Mesenchymal stem cell (in vitro differentiated cells and primary cell): ENCODE results near the gene NKAIN2.
A peak's percentile ranks its signal among the peaks of the same experiment; 100 is the strongest.

Source experiments
- DNase-seq: peaks from one replicate; pipeline ENCODE4 v3.0.0-alpha.2; 2013
- H2AFZ ChIP-seq: one replicate; pipeline ENCODE4 v1.6.1; 2013; ENCODE audit warnings: low read depth, mild to moderate bottlenecking, control low read depth, inconsistent platforms, low read length, moderate library complexity
- H2AK5ac ChIP-seq: 2 replicates; pipeline ENCODE4 v1.6.1; 2013; ENCODE audit warnings: low read length, moderate library complexity, mild to moderate bottlenecking, inconsistent platforms; ENCODE audit not compliant: severe bottlenecking
- H2BK120ac ChIP-seq: one replicate; pipeline ENCODE4 v1.6.1; 2013; ENCODE audit warnings: low read depth, mild to moderate bottlenecking, inconsistent platforms, low read length, moderate library complexity
- H2BK12ac ChIP-seq, 2 experiments: one replicate each; pipeline ENCODE4 v1.6.1; 2013; ENCODE audit warnings: inconsistent platforms in 2 of 2, low read length in 2 of 2, mild to moderate bottlenecking in 2 of 2, moderate library complexity in 2 of 2, control low read depth in 1 of 2
- H2BK15ac ChIP-seq: one replicate; pipeline ENCODE4 v1.6.1; 2013; ENCODE audit warnings: mild to moderate bottlenecking, low read depth, inconsistent platforms; ENCODE audit not compliant: poor library complexity, severe bottlenecking
- H2BK5ac ChIP-seq: 2 replicates; pipeline ENCODE4 v1.6.1; 2013; ENCODE audit warnings: low read depth, mild to moderate bottlenecking, low read length, control low read depth, inconsistent platforms; ENCODE audit not compliant: poor library complexity, severe bottlenecking
- H3K14ac ChIP-seq, 2 experiments: one replicate each; pipeline ENCODE4 v1.6.1; 2013; ENCODE audit warnings: inconsistent platforms in 2 of 2, low read length in 2 of 2, control low read depth in 1 of 2, mild to moderate bottlenecking in 1 of 2, moderate library complexity in 1 of 2
- H3K18ac ChIP-seq, 2 experiments: one replicate each; pipeline ENCODE4 v1.6.1; 2013; ENCODE audit warnings: inconsistent platforms in 2 of 2, low read length in 2 of 2, control low read depth in 1 of 2, low read depth in 1 of 2, mild to moderate bottlenecking in 1 of 2
- H3K23ac ChIP-seq, 2 experiments: one replicate each; pipeline ENCODE4 v1.6.1; 2013; ENCODE audit warnings: inconsistent platforms in 2 of 2, low read length in 2 of 2, mild to moderate bottlenecking in 2 of 2, moderate library complexity in 2 of 2, control low read depth in 1 of 2
- H3K27ac ChIP-seq: 2 replicates; pipeline ENCODE4 v1.5.1; 2013; ENCODE audit warnings: mild to moderate bottlenecking, moderate library complexity, low read length, control low read depth, inconsistent platforms; ENCODE audit not compliant: poor library complexity, severe bottlenecking
- H3K27me3 ChIP-seq, 2 experiments: 2 replicates each; pipeline versions ENCODE4 v1.6.1 to v1.7.0; 2013; ENCODE audit warnings: low read length in 2 of 2, mild to moderate bottlenecking in 2 of 2, moderate library complexity in 2 of 2, control low read depth in 1 of 2, inconsistent platforms in 1 of 2; ENCODE audit not compliant: control insufficient read depth in 1 of 2, insufficient read depth in 1 of 2
- H3K36me3 ChIP-seq, 2 experiments: 2 replicates each; pipeline versions ENCODE4 v1.6.1 to v1.7.0; 2013; ENCODE audit warnings: low read length in 2 of 2, control low read depth in 1 of 2, inconsistent platforms in 1 of 2, low read depth in 1 of 2, mild to moderate bottlenecking in 1 of 2; ENCODE audit not compliant: insufficient read depth in 2 of 2, control insufficient read depth in 1 of 2
- H3K4ac ChIP-seq, 2 experiments: one replicate each; pipeline ENCODE4 v1.6.1; 2013; ENCODE audit warnings: inconsistent platforms in 2 of 2, low read length in 2 of 2, mild to moderate bottlenecking in 2 of 2, moderate library complexity in 2 of 2, control low read depth in 1 of 2, low read depth in 1 of 2
- H3K4me1 ChIP-seq: 2 replicates; pipeline ENCODE4 v1.6.1; 2013; ENCODE audit warnings: low read depth, low read length, control low read depth; ENCODE audit not compliant: control insufficient read depth, insufficient read depth
- H3K4me2 ChIP-seq: 2 replicates; pipeline ENCODE4 v1.6.1; 2013; ENCODE audit warnings: low read length, mild to moderate bottlenecking, inconsistent platforms; ENCODE audit not compliant: poor library complexity, severe bottlenecking
- H3K4me3 ChIP-seq, 2 experiments: 2 replicates each; pipeline versions ENCODE4 v1.5.1 to v1.7.0; 2013; ENCODE audit warnings: low read length in 2 of 2, mild to moderate bottlenecking in 2 of 2, control low read depth in 1 of 2, low read depth in 1 of 2; ENCODE audit not compliant: insufficient read depth in 1 of 2
- H3K79me1 ChIP-seq: replicated peaks from 2 replicates; pipeline ENCODE4 v1.6.1; 2013; ENCODE audit warnings: mild to moderate bottlenecking, control low read depth, low read length, inconsistent platforms; ENCODE audit not compliant: poor library complexity, severe bottlenecking
- H3K9ac ChIP-seq: 2 replicates; pipeline ENCODE4 v1.7.0; 2013; ENCODE audit warnings: mild to moderate bottlenecking, low read length, moderate library complexity
- H3K9me3 ChIP-seq: 2 replicates; pipeline ENCODE4 v1.7.0; 2013; ENCODE audit warnings: mild to moderate bottlenecking, low read length; ENCODE audit not compliant: control insufficient read depth
- H4K8ac ChIP-seq: one replicate; pipeline ENCODE4 v1.6.1; 2013; ENCODE audit warnings: inconsistent platforms, mild to moderate bottlenecking, low read length, moderate library complexity
- H4K91ac ChIP-seq: one replicate; pipeline ENCODE4 v1.6.1; 2013; ENCODE audit warnings: mild to moderate bottlenecking, low read length, inconsistent platforms
- WGBS: methylation state at CpG from one replicate; pipeline ENCODE4 v1.1.7; 2013; ENCODE audit warnings: mixed read lengths; 5-methylcytosine and 5-hydroxymethylcytosine counted together

The NKAIN2 gene

GRCh38 chr6:124007266-124007665 is 203.6 kb downstream of the NKAIN2 start:
- no peak overlapping the region for H2AK5ac ChIP-seq
- no peak overlapping the region for H3K4me2 ChIP-seq
- H3K14ac ChIP-seq: no peak overlapping the region
- no peak overlapping the region for H3K9ac ChIP-seq
- no peaks in the 10 kb centered on the region for H3K79me1 ChIP-seq
- H3K18ac ChIP-seq: no peak overlapping the region
- H2BK15ac ChIP-seq: no peak overlapping the region
- H2BK120ac ChIP-seq: no peak overlapping the region
- no peaks in the 10 kb centered on the region for H3K4me1 ChIP-seq
- H2BK5ac ChIP-seq: no peak overlapping the region
- H4K91ac ChIP-seq: no peak overlapping the region
- no peak overlapping the region for H3K4ac ChIP-seq
- DNase-seq: no peak
- no peaks in the 10 kb centered on the region for H3K9me3 ChIP-seq
- no peaks in the 10 kb centered on the region for H3K36me3 ChIP-seq
- H3K27ac ChIP-seq: no peak overlapping the region
- no peak overlapping the region for H4K8ac ChIP-seq
- no peak overlapping the region for H2AFZ ChIP-seq
- H3K27me3 ChIP-seq: no peaks in the 10 kb centered on the region
- no peak overlapping the region for H2BK12ac ChIP-seq
- H3K4me3 ChIP-seq: no peak overlapping the region
- H3K23ac ChIP-seq: no peak overlapping the region

GRCh38 chr6:124008000-124008987 is 204.6 kb downstream of the NKAIN2 start:
- H3K4me3 ChIP-seq: no peak overlapping the region
- no peak overlapping the region for H3K4ac ChIP-seq
- no peaks in the 10 kb centered on the region for H3K27me3 ChIP-seq
- no peaks in the 10 kb centered on the region for H3K4me1 ChIP-seq
- no peak overlapping the region for H2BK5ac ChIP-seq
- no peak overlapping the region for H3K23ac ChIP-seq
- no peak overlapping the region for H3K27ac ChIP-seq
- H3K9ac ChIP-seq: no peak overlapping the region
- no peak overlapping the region for H4K91ac ChIP-seq
- H2AK5ac ChIP-seq: no peak overlapping the region
- no peaks in the 10 kb centered on the region for H3K9me3 ChIP-seq
- no peak overlapping the region for H3K18ac ChIP-seq
- H2BK12ac ChIP-seq: no peak overlapping the region
- H4K8ac ChIP-seq: no peak overlapping the region
- no peaks in the 10 kb centered on the region for H3K36me3 ChIP-seq
- H3K14ac ChIP-seq: no peak overlapping the region
- H2BK120ac ChIP-seq: no peak overlapping the region
- H2BK15ac ChIP-seq: no peak overlapping the region
- H3K79me1 ChIP-seq: no peaks in the 10 kb centered on the region
- no peak overlapping the region for H3K4me2 ChIP-seq
- peak; percentile 40 for DNase-seq
- 76% methylated on average over 8 of the region's 10 CpGs for WGBS
- no peak overlapping the region for H2AFZ ChIP-seq

GRCh38 chr6:124008988-124009765 is 205.5 kb downstream of the NKAIN2 start:
- Histone ChIP-seq H3K27ac (no peak overlapping the region), H3K23ac (no peak overlapping the region), H3K14ac (no peak overlapping the region), H3K36me3 (no peaks in the 10 kb centered on the region), H2AK5ac (no peak overlapping the region), H2BK5ac (no peak overlapping the region), H2BK15ac (no peak overlapping the region), H4K8ac (no peak overlapping the region), H3K4me2 (no peak overlapping the region), H3K9ac (no peak overlapping the region), H3K18ac (no peak overlapping the region), H4K91ac (no peak overlapping the region), H2BK120ac (no peak overlapping the region), H3K4me1 (no peaks in the 10 kb centered on the region), H2BK12ac (no peak overlapping the region), H3K4ac (no peak overlapping the region), H3K9me3 (no peaks in the 10 kb centered on the region), H2AFZ (no peak overlapping the region), H3K79me1 (no peaks in the 10 kb centered on the region), H3K27me3 (no peaks in the 10 kb centered on the region), H3K4me3 (no peak overlapping the region)
- no peak for DNase-seq
- 72% methylated on average over 4 of the region's 6 CpGs for WGBS

GRCh38 chr6:124010574-124010973 is 206.9 kb downstream of the NKAIN2 start:
- H3K79me1 ChIP-seq: no peaks in the 10 kb centered on the region
- no peak overlapping the region for H3K4ac ChIP-seq
- H2BK5ac ChIP-seq: no peak overlapping the region
- H3K23ac ChIP-seq: no peak overlapping the region
- no peak overlapping the region for H2AK5ac ChIP-seq
- H2BK120ac ChIP-seq: no peak overlapping the region
- H3K36me3 ChIP-seq: no peaks in the 10 kb centered on the region
- H2BK15ac ChIP-seq: no peak overlapping the region
- no peaks in the 10 kb centered on the region for H3K4me1 ChIP-seq
- no peak overlapping the region for H2AFZ ChIP-seq
- no peak overlapping the region for H4K8ac ChIP-seq
- H3K27me3 ChIP-seq: no peaks in the 10 kb centered on the region
- H3K9me3 ChIP-seq: no peaks in the 10 kb centered on the region
- no peak overlapping the region for H3K4me2 ChIP-seq
- no peak overlapping the region for H3K18ac ChIP-seq
- no peak overlapping the region for H3K9ac ChIP-seq
- no peak overlapping the region for H4K91ac ChIP-seq
- no peak overlapping the region for H2BK12ac ChIP-seq
- H3K14ac ChIP-seq: no peak overlapping the region
- no peak overlapping the region for H3K4me3 ChIP-seq
- no peak for DNase-seq
- no peak overlapping the region for H3K27ac ChIP-seq
